HepG2 (cell line): ENCODE data around the gene CSNK1D. TPM values are rescaled to one million over a fixed set of nuclear protein-coding genes. Genes with fewer than 3 reads are reported as not detected.

Source experiments
- E2F5 ChIP-seq: sonication (generic); formaldehyde crosslinking; conservative IDR thresholded peaks from 2 replicates; pipeline ENCODE4 v1.4.0; 2020; ENCODE audit warnings: missing genetic modification reagents
- MATR3 ChIP-seq: sonication (generic); formaldehyde crosslinking; IDR thresholded peaks from 2 replicates; pipeline ENCODE4 v1.4.0; 2020; ENCODE audit warnings: missing genetic modification reagents
- POLR2A ChIP-seq, 2 experiments: IDR thresholded peaks; 2 replicates each; pipeline ENCODE4 v1.6.1; 2011; ENCODE audit warnings: low read depth in 2 of 2, low read length in 2 of 2, mild to moderate bottlenecking in 1 of 2, moderate library complexity in 1 of 2; ENCODE audit not compliant: insufficient read depth in 1 of 2
- POLR2G ChIP-seq: fragments of 200-400 bp; formaldehyde crosslinking; IDR thresholded peaks from 2 replicates; pipeline ENCODE4 v1.6.1; 2018; ENCODE audit warnings: mild to moderate bottlenecking, low read depth, low read length, moderate library complexity
- ZFP36L1 ChIP-seq: sonication (generic); formaldehyde crosslinking; IDR thresholded peaks from 2 replicates; pipeline ENCODE4 v1.8.0; 2022; ENCODE audit warnings: mild to moderate bottlenecking, missing genetic modification reagents, moderate library complexity
- ZFP91 ChIP-seq: sonication (generic); formaldehyde crosslinking; IDR thresholded peaks from 2 replicates; pipeline ENCODE4 v1.9.0; 2022; ENCODE audit warnings: missing genetic modification reagents, mild to moderate bottlenecking, borderline replicate concordance
- ZNF251 ChIP-seq: sonication (generic); formaldehyde crosslinking; IDR thresholded peaks from 2 replicates; pipeline ENCODE4 v1.9.0; 2021; ENCODE audit warnings: mild to moderate bottlenecking, missing genetic modification reagents
- ZNF34 ChIP-seq: sonication (generic); formaldehyde crosslinking; IDR thresholded peaks from 2 replicates; pipeline ENCODE4 v1.4.0; 2020; ENCODE audit warnings: mild to moderate bottlenecking, missing genetic modification reagents, borderline replicate concordance
- ZNF777 ChIP-seq: sonication (generic); formaldehyde crosslinking; IDR thresholded peaks from 2 replicates; pipeline ENCODE4 v1.4.0; 2020; ENCODE audit warnings: missing genetic modification reagents
- polyA plus RNA-seq, 8 experiments: library from polyadenylated mRNA; depleted of rRNA in 3 of 8; stranded (reverse) in 7 of 8; unstranded in 1 of 8; fragments of >200 nt; fragmentation: Illumina TruSeq in 4 of 8; extraction: Trizol in 4 of 8; gene quantifications; 2 replicates each; pipeline versions ENCODE4 v1.2.1 to v1.2.3, GENCODE V29; 2011 to 2016; ENCODE audit warnings: low read depth in 4 of 8, missing spikeins in 1 of 8, mixed read lengths in 1 of 8; ENCODE audit not compliant: insufficient read depth in 1 of 8
- total RNA-seq, 5 experiments: library from RNA; depleted of rRNA; stranded (reverse); fragments of >200 nt; fragmentation: Illumina TruSeq; extraction: Trizol; gene quantifications; 2 replicates each; pipeline ENCODE4 v1.2.3, GENCODE V29; 2016; ENCODE audit warnings: low read depth in 1 of 5
- TF ChIP-seq, protein P1 (sequence below): sonication (generic); formaldehyde crosslinking; IDR thresholded peaks from 2 replicates; pipeline ENCODE4 v1.5.0; 2020; ENCODE audit warnings: mild to moderate bottlenecking, missing genetic modification reagents
- TF ChIP-seq, protein P2 (sequence below): sonication (generic); formaldehyde crosslinking; IDR thresholded peaks from 2 replicates; pipeline ENCODE4 v1.5.1; 2020; ENCODE audit warnings: missing genetic modification reagents, mild to moderate bottlenecking, borderline replicate concordance

CSNK1D gene
- total and polyA plus RNA-seq, 2 of the 13 experiments (the other 11 are each of a cell fraction or from before 2014, with no cell fraction given): 31.5 to 128 TPM

DNA sequence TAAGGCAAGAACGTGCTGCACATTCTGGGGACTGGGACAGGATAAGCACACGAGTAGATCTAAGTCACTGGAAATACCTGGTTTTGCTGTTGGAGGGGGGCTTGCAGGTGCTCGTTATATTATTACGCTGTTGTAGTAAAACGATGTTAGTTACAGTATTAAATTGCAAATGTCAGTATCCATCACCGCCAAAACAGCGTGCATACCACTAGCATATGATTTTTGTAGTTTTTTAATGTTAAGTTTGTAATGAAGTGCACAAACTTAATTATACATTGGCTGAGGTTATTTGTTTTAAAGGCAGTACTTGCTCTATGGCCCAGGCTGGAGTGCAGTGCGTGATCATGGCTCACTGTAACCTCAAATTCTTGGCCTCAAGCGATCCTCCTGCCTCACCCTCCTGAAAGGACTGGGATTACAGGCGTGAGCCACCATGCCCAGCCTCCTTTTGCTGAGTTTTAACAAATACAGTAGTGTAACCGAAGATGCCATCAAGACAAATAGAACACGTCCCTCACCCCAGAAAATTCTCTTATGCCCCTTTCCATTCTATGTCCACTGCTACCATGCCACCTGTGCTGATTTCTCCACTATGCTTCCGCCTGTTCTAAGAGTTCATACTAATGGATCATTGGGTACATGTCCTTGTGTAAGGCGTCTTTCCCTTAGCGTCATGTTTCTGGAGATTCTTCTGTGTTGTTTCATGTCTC lies 20.7 kb upstream of the CSNK1D start (continued):
- TF ChIP-seq ZFP36L1 (CRISPR knock-in tag) (0 out of 2 replicates have a peak, but pooled peaks have one; percentile 35), POLR2A (IDR thresholded peaks at IDR 0.05; ENCODE audit: insufficient read depth in 1 of 2, low read depth in 2 of 2, low read length in 2 of 2) (peak in 1 of 2 experiments; percentile 38; a peak in 1 of 4 replicates), POLR2G (peak; percentile 49; the same call in 1 of the 2 replicates), ZFP91 (CRISPR knock-in tag) (peak; percentile 22; the same call in 1 of the 2 replicates), ZNF34 (CRISPR knock-in tag) (peak; percentile 29; the same call in 1 of the 2 replicates), ZNF777 (peak; percentile 36; the same call in 1 of the 2 replicates), E2F5 (CRISPR knock-in tag) (no peak), MATR3 (CRISPR knock-in tag) (no peak), ZNF251 (peak; percentile 79; the same call in 1 of the 2 replicates)
- TF ChIP-seq, protein P1, sequence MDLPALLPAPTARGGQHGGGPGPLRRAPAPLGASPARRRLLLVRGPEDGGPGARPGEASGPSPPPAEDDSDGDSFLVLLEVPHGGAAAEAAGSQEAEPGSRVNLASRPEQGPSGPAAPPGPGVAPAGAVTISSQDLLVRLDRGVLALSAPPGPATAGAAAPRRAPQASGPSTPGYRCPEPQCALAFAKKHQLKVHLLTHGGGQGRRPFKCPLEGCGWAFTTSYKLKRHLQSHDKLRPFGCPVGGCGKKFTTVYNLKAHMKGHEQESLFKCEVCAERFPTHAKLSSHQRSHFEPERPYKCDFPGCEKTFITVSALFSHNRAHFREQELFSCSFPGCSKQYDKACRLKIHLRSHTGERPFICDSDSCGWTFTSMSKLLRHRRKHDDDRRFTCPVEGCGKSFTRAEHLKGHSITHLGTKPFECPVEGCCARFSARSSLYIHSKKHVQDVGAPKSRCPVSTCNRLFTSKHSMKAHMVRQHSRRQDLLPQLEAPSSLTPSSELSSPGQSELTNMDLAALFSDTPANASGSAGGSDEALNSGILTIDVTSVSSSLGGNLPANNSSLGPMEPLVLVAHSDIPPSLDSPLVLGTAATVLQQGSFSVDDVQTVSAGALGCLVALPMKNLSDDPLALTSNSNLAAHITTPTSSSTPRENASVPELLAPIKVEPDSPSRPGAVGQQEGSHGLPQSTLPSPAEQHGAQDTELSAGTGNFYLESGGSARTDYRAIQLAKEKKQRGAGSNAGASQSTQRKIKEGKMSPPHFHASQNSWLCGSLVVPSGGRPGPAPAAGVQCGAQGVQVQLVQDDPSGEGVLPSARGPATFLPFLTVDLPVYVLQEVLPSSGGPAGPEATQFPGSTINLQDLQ: no peak
- TF ChIP-seq, protein P2, sequence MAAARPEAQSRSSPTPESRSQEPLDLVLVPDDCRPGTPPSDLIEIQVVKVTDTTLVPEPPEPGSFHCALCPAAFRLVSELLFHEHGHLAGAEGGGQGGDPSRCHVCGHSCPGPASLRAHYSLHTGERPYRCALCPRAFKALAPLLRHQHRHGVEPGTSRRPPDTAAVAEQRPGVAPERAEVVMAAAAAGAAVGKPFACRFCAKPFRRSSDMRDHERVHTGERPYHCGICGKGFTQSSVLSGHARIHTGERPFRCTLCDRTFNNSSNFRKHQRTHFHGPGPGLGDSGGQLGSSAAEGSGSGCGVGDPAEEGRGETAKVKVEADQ (CRISPR knock-in tag): 0 out of 2 replicates have a peak, but pooled peaks have one; percentile 18
